ENCODE measurements around the gene GGT7. TPM values are rescaled to one million over a fixed set of nuclear protein-coding genes. Genes with fewer than 3 reads are reported as not detected.
"Not testable (repeated sequence)": the region's sequence is repeated elsewhere in the genome, so short reads cannot be mapped to it uniquely, and the experiment has no call there.

The GGT7 gene
- total RNA-seq, 1 donor from 2014 or later, result 19.1 TPM

DNA sequence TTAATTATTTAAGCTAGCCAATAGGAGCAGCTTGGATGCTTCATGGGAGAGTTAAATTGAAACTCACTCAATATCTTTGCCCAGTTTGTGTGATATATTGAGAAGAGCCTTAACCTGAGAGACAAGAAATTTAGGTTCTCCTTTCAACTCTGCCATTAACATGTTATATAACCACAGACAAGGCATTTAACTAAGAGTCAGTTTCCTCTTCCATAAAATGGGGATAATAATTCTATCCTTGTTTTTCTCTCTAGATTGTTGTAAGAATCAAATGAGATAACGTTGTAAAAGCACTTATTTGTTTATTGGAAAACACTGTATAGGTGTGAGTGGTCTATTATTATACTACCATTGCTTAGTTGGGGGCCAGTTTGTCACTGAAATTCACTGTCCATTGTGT is 11.6 kb upstream of the GGT7 start:
- intact Hi-C loops (cut with DNase I), result no loop called here
- ATAC-seq, result no peak

DNA sequence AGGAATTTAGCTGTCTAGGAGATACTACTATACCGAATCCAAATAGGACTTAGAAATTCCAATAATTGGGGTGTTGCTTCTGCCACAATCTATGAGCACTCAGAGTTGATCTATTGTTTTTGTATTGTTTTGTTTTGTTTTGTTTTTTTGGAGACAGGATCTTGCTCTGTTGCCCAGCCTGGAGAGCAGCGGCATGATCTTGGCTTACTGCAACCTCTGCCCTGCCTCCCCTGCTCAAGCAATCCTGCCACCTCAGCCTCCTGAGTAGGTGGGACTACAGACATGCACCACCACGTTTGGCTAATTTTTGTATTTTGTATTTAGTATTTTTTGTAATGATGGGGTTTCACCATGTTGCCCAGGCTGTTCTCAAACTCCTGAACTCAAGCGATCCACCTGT is 11.2 kb upstream of the GGT7 start:
- ATAC-seq (no peak), DNase-seq (ENCODE audit: missing footprints) (no peak)
- intact Hi-C loops (cut with DNase I), result no loop called here

More for the DNA sequence above, 11.6 kb upstream of the GGT7 start:
- DNase-seq (ENCODE audit: missing footprints), result no peak

DNA sequence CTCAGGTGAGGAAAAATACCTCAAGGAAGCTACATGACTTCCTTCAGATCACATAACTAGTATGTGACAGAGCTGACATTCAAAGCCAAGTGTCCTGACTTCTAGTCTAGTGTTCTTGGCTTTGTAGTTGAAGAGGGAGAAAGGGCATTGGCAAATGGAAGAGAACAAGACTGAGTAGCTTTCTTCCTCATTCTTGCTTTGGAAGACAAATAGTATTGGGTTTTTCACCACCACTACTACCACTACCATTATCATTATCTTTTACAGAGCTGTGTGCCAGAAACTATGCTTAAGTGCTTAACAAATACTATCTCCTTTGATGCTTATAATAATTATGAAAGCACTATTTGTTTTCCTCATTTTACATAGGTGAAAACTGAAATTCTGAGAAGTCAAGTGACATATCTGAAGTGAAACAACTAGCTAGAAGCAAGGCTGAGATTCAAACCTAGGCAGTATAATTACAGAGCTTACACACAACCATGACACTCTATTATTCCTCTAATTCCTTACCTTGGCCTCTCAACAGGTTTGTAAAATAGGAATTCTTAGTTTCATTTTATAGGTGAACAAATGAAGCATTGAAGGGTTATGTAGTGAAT is 10.5 kb upstream of the GGT7 start:
- DNase-seq (ENCODE audit: missing footprints) (no peak), ATAC-seq (no peak)
- intact Hi-C loops (cut with DNase I), result no loop called here

DNA sequence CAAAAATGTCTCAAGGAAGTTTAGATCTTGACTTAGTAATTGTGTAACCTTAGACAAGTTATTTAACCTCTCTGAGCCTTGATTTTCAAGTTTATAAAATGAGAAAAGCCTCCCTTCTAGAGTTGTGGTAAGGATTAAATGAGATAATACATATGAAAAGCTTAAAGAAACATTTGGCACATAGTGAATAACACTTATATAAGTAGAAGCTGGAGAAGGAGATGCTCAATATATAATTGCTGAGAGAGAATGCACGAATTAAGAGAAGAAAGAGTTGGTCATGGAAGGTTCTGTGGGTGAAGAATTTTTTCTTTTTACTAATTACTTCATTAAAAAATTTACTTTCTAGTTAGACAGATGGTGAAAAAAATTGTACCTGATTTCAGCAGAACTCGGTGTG is 9.0 kb upstream of the GGT7 start:
- DNase-seq (ENCODE audit: missing footprints), result no peak
- no peak for ATAC-seq
- intact Hi-C loops (cut with DNase I), result no loop called here

DNA sequence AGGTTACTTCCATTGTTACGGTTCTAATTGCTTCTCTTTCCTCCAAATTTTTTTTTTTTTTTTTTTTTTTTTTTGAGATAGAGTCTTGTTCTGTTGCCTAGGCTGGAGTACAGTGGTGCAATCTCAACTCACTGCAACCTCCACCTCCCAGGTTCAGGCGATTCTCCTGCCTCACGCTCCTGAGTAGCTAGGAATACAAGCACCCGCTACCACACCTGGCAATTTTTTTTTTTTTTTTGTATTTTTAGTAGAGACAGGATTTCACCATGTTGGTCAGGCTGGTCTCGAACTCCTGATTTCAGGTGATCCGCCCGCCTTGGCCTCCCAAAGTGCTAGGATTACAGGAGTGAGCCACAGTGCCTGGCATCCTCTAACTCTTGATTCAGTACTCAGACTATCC is 8.3 kb upstream of the GGT7 start:
- intact Hi-C loops (cut with DNase I), result not testable (repeated sequence)

DNA sequence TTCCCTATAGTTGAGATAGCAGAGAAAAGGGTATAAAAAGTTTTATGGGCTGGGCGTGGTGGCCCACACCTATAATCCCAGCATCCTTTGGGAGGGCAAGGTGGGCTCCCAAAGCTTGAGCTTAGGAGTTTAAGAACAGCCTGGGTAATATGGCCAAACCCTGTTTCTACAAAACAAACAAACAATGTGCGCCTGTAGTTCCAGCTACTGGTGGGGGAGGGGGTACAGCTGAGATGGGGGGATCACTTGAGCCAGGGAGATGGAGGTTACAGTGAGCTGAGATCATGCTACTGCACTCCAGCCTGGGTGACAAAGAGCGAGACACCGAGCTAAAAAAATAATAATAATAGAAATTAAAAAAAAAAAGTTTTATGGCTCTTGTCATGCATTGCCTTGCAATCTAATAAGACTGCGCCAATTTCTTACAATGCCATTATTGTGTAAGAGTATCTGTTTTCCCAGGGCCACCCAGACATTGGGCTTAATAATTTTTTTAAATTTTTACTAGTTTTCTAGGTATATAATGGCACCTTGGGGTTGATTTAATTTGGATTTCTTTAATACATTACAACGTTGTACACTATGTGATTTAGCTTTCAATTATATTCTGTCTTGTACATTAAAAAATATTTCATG is 7.7 kb upstream of the GGT7 start:
- no peak for ATAC-seq
- intact Hi-C loops (cut with DNase I), result no loop called here
- no peak for DNase-seq (ENCODE audit: missing footprints)

More for the DNA sequence above, 8.3 kb upstream of the GGT7 start:
- DNase-seq (ENCODE audit: missing footprints); ATAC-seq: not testable (repeated sequence)

DNA sequence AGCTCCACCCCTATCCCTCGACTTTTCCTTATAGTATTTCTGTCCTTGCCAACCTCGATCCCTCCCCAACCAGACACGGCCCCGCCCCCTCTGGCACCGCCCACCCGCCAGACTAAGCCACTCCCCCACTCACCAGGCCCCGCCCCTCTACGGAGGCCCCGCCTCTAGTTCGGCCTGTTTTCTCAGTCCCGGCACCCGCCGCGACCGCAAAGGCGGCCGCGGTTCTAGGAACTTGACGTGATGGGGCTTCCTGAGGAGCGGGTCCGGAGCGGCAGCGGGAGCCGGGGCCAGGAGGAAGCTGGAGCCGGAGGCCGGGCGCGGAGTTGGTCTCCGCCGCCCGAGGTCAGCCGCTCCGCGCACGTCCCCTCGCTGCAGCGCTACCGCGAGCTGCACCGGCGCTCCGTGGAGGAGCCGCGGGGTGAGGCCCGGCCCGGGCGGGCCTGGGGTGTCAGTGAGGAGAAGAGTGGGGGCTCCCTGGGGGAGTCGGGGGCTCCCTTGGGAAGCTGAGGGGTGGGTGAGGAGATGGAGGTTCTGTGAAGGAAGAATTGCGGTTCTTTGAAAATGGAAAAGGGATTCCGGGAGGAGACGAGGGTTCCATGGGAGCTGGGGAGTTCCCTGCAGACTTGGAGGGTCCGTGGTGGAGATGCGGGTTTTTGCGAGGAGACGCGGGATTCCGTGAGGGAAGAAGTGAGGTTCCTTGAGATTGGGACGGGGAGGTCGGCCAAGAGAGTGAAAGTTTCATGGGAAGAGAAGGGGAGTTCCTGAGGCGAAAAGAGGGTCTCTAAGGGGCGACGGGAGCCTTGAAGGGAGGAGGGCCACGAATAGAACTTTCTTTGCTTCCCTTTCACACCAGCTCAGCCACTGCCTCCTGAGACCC is 4.0 kb upstream of the GGT7 start, which contains the start of gene ACSS2:
TSS of gene ACSS2 (plus strand) at position 207 of the 877 bp plus-strand sequence. CDS start at position 241, 34 bp downstream.
- DNase-seq (ENCODE audit: missing footprints), result no peak
- intact Hi-C loops (cut with DNase I), result loop anchor here (1.0 to 10.0 kb wide), 2 partner anchors 79 to 328 kb away; partner anchors contain the start of genes GSS and MYH7B
- peak; percentile 91 for ATAC-seq

DNA sequence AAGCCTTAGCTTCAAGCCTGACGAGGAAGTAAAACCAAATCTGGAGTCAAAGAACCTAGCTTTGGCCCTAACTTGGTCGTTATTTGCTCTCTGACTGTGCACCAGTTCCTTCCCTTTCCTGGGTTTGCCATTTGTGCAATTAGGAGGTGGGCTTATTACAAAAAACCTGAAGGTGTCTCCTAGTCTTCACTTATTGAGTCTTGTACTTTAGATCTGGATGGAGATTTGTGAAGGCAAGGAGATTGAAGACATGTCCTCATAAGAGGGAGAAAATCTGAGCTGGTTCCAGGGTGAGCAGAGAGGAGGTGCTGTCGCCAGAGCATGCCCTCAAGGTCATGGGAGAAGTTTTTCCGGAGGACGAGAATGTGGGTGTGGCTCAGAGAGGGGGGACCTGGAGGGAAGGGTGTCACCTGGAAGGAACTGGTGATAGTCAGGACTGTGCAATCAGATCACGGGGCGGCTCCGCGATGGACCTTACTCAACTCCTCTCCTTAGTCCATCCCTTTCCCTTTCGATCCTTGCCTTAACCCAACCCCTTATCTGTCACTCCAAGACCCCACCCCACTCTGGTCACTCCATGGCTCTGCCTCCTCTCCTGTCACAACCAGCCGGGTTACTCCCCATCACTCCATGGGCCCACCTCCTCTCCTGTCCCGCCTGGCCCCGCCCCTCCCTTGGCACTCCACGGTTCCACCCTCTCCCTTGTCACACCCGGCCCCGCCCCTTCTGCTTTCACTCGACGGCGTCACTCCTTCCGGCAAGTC is 3.2 kb upstream of the GGT7 start:
- intact Hi-C loops (cut with DNase I), result loop anchor here (1.0 to 10.0 kb wide), 2 partner anchors 79 to 329 kb away; partner anchors contain the start of genes GSS and MYH7B
- DNase-seq (ENCODE audit: missing footprints) (peak; percentile 100), ATAC-seq (peak; percentile 89)

DNA sequence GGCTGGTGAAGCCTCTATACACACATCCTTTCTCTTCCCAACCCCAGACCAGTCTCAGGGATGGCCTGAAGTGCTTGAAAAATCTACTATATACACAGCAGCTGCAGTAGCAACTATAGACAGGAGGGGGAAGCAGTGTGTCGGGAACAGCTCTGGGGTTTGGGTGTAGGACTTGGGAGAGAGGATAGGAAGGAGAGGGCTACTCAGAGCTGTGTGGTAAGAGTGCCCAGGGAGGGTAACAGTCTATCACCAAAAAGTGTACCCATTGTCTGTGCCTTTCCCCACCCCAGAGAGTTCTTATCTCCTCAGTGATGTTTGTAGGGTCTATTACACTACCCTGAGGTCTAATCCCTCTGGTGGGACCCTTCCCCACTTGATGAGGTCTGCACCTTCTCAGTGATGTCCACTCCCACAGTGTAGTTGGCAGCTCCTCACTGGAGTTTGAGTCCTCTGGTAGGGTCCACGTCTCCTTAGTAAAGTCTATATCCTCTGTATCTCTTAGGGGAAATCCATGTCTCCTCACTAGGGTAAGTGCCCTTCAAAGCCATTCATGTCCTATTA is 1.5 kb upstream of the GGT7 start:
- DNase-seq (ENCODE audit: missing footprints), result no peak
- intact Hi-C loops (cut with DNase I), result loop anchor here (5.0 to 10.0 kb wide), 3 partner anchors 133 to 331 kb away; partner anchors contain the start of gene TRPC4AP
- ATAC-seq, result peak; percentile 63

DNA sequence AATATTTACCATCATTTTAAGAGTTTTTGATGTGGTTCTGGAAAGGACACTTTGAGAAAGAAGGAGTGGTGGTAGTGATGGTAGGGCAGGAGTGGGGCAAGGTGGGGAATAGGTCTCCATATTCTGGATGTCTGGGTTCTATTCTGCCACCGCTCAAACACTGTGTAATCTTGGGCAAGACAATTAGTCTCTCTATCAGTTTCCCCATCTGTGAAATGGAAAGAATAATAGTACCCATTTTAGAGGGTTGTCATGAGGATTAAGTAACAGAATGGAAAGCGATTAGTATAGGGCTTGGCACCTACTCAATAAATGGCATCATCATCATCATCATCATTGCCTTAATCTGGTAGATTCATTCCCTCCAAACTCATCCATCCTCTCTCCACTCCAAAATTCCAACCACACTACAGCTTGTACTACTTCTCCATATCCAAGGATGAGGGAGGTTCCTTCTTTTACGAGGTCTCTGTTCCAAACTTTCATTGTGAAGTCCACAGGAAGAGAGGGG is 982 bp upstream of the GGT7 start:
- DNase-seq (ENCODE audit: missing footprints) (no peak), ATAC-seq (no peak)
- intact Hi-C loops (cut with DNase I), result loop anchor here (5.0 to 10.0 kb wide), 3 partner anchors 134 to 331 kb away; partner anchors contain the start of gene TRPC4AP

DNA sequence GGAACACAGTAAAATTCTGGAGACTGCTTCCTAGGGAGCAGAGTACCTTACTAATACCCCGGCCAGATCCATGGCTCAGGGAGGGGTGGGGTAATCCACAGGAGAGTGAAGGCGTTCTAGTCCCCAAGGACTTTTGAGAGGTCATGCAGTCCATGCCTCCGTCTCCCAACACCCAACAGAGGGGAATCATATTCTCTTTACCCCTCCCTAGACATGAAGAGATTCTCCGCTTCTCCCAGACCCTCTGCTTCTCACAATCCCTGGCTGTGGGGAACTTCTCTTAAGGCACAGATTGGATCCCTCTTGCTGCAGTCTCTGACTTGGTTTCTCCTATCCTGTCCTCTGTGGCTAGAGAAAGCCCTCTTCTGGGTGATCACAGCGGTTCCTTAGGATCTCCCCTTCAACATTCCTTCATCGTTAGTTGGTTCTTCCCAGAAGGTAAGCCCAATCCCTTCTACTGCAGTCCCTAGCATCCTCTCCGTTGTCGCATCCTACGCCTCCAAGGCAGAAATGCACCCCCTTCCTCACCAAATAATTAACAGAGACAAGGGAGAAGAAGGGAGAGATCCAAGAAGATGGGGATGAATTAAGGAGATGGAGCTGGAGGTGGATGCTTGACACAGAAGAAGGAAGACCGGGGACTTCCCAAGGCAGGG is 562 bp downstream of the GGT7 start:
- DNase-seq (ENCODE audit: missing footprints) (no peak), ATAC-seq (no peak)
- intact Hi-C loops (cut with DNase I), result loop anchor here (5.0 to 10.0 kb wide), 3 partner anchors 135 to 333 kb away; partner anchors contain the start of gene TRPC4AP

DNA sequence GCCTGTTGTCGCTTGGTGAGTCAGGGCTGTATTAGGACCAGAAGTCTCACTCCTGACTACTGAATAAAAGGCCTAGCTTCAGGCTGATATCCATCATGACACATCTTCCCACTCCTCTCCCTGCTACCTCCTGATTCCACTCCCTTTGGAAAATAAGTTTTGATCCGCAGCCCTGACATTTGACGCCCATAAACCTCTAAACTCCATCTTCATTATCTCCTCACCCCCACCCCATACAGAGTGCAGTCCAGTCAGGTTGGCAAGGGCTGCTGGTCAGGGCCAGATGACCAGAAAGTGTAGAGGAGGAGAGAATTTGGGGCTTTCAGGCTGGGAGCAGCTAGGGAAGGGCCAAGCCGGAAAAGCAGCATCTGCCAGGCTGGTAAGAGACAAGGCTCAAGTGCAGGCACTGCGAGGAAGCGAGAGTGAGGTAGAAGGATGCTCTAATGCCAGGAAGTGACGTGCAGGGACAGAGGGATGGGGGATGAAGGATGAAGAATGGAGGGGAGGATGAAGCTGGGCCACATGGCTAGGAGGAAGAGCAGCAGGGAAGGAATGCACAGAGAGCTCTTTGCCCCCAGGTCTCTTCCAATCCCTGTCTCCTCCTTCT is 1.2 kb downstream of the GGT7 start:
- ATAC-seq, result no peak
- intact Hi-C loops (cut with DNase I), result loop anchor here (5.0 to 10.0 kb wide), 3 partner anchors 136 to 333 kb away; partner anchors contain the start of gene TRPC4AP
- DNase-seq (ENCODE audit: missing footprints), result no peak

DNA sequence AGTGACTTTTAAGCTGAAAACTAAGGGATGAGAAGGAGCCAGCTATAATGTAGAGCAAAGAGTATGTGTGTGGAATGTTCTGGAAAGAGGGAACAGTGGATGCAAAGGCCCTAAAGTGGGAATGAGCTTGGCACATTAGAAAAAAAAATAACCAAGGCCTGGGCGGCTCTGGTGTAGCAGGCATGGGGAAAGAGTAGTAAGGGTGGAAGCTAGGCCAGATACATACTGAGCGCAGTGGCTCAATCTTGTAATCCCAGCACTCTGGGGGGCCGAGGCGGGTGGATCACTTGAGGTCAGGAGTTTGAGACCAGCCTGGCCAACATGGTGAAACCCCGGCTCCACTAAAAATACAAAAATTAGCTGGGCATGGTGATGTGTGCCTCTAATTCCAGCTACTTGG is 8.4 kb downstream of the GGT7 start:
- ATAC-seq (no peak), DNase-seq (ENCODE audit: missing footprints) (no peak)
- intact Hi-C loops (cut with DNase I), result no loop called here

DNA sequence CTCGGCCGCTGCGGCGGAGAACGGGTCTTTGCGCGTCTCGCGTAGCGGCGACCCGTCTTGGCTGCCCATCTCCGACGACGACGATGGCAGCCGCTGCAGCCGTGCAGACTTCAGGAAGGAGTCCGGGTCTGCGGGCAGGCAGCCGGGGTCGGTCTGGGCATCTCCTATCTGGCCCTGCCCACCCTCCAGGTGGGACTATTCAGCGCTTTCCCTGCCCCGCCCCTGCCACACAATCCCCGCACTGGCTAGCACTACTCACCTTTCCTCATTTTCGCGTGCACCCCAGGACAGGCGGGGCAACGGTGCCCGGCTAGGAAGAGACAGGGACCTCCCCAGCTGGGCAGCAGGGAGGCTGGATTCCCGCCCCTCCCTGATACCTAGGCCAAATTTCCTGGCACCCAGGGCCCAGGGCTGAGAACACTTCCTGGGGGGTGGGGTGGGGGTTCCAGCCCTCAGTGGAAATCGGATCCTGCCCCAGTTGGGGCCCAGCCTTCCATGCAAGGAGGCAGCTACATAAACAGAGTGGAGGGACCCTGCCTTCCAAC is 9.2 kb downstream of the GGT7 start:
- intact Hi-C loops (cut with DNase I), result no loop called here
- DNase-seq (ENCODE audit: missing footprints), result no peak
- ATAC-seq, result no peak

DNA sequence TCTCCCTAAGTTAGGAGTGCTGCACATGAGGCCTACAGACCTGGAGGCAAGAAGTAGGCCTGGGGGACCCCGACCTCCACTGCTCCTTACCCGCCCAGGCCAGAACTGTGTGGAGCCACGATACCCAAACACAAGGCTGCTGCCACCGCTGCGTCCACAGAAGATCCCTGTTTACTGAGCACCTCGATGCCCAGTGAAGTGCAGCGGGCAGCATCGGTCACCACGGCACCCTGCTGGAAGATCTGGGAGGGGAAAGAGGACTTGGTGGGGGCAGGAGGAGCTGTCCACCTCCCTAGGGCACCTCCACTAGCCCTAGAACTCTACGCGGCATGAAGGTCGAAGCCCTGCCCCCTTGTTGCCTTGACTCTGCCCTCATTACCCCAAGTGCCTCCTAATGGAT is 9.9 kb downstream of the GGT7 start:
- DNase-seq (ENCODE audit: missing footprints) (no peak), ATAC-seq (no peak)
- intact Hi-C loops (cut with DNase I), result no loop called here

DNA sequence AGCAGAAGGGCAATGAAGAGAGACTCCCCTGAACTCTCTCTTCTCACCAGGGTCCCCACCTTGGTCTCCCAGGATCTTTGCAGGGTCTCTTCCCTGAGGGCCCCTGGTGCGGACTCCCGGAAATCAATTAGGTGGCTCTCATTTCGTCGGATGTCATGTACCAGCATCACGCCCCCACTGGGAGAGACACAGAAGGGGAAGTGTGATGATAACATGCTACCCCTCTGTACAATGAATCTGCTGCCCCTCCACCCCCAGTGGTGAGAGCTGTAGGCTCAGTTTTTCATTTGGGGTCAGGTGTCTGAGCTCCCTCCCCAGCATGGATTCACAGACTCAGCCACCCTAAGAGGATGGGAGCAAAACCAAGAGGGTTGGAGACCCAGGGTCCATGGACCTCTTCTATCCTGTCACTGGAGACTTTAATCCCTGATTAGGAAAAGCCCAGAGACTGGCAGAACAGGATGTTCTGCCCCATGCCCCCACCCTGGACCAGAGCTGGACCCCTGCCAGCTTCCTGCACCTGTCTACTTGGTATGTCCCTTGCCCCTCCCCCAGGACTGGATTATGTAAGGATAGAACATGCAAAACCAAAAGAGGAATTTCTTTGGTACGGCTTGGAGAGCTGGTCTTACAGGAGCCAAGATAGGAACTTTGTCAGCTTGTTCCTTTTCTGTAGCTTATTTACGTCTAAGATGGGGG is 11.1 kb downstream of the GGT7 start:
- DNase-seq (ENCODE audit: missing footprints) (no peak), ATAC-seq (no peak)
- intact Hi-C loops (cut with DNase I), result no loop called here
